DMS153 treated with DMSO at 0.1 percent for 48 hours (cell line): Measurements from ENCODE around the gene LGR6.

ENCODE experiments used
- DNase-seq: peaks from one replicate; lab custom pipeline; 2025; ENCODE audit not compliant: unreplicated experiment; lab: John Stamatoyannopoulos, UW

Gene LGR6

DNA sequence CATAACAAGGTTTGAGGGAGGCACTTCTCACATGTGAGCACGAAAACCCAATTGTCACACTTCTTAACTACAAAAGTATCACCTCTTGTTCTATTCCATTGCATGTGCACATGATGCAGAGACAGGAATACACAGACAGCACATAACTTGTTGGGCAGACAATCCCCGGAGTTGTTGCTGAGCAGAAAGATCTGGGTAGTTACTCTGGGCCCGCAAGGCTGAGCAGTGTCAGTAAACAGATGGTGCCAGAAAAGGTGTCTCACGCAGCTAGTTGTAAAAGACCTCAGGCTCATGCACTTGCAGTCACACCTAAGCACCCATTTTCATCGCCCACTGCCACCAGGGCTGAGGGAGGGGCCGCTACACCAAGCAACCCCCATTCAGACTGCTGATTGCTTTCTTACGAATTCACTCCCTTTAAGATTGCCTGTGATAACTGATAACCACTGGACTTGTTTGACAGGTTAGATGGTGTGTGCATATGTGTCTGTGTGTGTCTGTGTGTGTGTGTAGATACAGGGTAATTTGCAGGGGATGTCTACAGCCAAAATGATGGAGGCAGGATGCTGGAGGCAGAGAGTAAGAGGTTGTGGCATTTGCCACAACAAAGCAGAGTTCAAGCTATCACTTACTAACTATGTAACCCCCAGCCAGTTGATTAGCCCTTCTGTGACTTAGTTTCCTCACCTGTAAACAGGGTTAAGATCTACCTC, 4.2 kb downstream of the LGR6 start:
- DNase-seq: no peak

DNA sequence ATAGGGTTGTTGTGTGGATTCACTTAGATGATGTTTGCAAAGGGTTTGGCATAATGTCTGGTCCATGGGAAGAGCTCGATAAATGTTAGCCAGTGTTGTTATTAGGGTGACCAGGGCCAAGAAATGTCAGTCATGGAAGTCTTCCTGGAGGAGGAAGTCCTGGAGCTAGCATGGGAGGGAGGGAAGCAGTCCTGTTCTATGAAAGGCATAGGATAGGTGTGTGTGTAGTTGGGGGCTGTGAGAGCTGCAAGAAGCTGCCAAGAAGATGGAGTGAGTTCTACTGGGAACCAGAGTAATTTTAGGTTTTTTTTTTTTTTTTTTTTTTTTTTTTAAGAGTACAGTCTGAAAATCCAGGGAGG, 4.7 kb downstream of the LGR6 start:
- no peak for DNase-seq

DNA sequence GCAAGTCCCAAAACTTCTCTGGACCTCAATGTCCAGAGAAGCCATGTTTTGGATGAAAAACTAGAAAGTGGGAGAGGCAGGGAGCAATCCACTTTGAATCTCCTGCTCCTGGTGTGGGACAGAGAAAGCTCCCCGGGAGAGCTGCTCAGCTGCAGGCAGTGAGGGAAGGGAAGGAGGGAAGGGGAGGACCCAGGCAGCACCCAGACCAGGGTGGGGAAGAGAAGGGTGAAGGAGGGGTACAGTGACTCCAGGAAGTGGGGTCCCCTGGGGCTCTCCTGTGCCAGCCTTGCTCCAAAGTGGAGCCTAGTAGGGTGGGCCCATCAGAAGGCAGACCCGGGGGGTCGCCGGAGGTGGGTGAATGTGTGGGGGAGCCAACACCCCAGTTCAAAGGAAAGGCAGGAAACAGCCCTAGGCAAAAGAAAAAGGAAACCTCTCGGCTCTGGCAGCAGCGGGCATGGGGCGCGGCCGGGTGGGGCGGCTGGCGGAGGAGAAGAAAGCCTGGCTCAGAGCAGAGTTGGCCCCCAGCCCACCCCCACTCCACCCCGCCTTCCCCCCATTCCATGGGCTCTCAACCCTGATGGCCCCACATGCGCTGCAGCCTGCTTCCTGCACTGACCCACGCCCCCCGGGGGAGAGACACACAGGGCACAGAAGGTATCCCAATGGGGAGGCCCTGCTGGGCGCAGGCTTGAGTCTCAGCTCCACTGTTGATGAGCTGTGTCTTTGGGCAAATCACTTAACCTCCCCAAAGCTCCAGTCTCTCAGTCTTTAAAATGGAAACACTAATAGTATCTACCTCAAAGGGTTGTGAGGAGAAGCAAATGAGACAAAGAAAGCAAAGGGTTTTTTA, 5.7 kb downstream of the LGR6 start:
- no peak for DNase-seq

DNA sequence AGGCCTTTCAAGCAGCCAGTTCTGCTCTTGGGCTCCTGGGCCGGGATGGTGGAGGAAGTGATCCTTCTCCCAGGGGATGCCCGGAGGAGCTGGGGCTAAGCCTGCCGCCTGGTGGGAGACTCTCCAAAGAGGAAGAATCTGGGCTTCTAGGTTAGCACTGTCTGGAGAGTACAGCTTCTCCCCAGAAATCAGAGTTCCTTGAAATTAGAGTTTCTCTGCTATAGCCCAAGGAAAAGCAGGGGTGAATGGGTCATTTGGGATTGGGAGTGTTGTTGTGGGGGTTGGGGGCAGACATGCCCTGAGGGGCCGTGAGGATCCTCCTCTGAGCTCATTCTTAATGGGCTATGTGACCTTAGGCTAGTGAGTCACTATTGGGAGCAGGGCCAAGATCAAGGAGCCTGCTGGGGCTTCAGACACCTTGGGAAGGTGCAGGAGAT, 6.5 kb downstream of the LGR6 start:
- DNase-seq: no peak

DNA sequence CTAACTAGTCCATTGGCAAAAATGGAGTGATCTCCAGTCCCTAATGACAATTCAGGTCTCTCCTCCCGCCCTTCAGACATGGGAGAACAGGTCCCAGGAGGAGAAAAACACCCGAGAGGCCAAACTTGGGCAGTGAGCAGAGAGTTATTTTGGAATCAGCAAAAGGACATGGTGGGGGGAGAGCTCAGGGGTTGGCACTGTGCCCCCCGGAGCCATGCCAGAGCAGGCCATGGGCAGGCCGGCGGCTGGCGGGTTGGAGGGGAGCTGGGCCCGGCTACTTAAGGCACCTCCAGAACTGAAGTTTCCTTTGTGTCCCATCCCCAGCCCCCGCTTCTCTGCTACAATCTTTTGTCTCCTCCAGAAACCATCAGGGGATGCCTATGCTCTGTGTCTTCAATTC, 7.1 kb downstream of the LGR6 start:
- no peak for DNase-seq

DNA sequence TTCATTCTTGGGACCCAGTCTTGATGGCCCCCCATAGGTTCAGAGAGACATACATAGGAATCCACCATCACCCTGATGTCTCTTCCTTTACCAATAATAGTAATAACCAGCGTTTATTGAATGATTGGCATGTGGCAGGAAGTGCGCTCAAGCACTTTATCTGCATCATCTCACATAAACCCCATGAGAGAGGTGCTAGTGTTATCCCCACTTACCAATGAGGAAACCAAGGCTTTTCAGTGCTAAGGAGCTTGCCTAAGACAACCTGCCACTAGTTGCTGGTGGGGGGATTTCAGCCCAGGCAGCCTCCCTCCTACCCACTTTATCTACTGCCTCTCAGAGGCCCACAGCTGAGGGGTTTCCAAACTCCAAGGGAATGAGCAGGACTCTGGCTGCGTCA, 7.7 kb downstream of the LGR6 start:
- DNase-seq: no peak

DNA sequence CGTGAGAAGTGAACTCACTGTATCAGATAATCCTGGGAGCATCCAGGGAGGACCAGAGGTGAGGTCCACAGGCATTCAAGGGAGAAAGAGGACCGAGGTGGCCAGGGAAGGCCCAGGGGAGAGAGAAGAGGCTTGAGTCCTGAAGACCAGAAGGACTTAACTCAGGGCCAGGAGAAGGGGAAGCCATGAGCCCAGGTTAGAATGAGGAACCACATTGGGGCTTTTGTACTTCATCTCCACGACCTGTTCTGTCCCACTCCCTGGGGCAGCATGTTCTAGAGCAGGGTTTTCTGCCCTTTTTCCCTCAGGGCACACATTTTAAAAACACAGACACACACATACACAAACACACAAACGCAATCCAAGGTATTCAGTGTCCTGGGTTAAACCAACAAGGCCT, 8.4 kb downstream of the LGR6 start:
- no peak for DNase-seq

DNA sequence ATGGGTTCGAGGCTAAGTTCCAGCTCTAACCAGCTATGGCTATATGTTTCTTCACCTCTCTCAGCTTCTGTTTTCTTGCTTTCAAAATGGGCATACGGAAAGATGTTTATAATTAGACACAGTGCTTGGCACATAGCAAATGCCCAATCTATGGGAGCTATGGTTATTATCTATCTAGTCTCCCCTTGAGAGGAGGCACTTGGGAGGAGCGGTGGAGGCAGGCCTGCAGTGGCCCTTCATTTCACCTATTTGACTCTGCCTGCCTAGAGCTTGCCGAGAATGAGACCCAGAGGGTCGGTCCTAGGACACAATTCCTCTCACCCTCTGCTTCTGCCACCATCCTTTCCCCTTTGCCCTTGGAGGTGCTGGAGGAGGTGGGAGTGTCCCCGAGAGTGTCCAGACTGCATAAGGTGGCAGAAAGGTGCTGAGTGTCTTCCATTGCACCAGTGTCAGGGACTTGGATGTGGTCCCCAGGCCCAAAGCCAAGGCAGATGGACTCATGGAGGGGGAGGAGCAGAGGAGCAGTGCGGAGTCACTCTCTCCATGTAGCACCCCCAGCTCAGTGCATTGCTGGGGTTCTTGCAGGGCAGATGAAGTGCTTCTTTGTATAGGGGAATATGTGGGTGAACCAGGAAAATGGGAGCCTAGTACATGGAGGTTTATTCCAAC, 9.0 kb downstream of the LGR6 start:
- DNase-seq: no peak

DNA sequence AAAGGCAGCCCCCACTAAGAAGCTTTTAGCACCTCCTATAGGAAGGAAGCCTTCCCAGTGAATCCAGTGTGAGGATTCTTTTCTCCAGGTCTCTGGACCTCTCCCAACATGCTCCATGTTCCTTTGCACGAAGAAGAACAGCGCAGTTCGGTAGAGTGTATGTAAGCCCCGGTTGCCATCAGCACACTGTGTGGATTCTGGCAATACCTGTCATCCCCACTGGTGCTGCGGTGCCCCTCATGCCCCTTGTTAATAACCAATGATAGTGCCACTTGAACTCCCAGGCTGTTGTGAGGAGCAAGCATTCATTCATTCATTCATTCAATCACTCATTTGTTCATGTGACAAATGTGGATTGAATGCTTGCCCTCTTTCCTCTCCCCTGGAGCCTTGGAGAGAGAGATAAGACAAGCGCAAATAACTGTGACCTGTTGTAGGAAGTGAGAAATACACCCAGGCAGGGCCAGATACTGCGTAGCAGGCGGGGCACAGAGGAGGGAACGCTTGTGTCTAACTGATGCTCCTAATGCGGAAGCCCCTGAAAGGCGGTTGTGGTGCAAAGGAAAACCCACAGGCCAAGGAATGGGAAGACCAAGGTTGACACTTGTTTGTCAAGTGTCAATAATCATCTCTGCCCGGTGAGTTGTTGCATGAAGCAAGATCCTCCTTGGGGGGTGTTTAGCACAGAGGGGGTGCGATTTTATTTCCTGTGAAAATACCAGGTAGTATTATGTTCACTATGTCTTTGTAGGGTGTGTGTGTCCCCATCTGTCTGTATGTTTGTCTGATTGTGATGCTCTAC, 9.8 kb downstream of the LGR6 start:
- no peak for DNase-seq

DNA sequence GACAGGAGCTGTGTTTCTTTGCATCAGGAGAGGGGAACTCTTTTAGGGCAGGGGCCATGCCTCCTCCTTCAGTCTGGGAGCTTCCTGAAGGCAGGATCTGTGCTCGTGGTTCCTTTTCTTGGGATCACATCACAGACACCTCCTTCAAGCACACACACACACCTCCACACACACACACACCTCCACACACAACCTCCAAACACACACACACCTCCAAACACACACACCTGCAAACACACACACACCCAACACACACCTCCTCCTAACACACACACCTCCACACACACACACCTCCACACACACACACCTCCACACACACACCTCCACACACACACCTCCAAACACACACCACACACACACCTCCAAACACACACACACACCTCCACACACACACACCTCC, 10.5 kb downstream of the LGR6 start:
- DNase-seq: no peak

DNA sequence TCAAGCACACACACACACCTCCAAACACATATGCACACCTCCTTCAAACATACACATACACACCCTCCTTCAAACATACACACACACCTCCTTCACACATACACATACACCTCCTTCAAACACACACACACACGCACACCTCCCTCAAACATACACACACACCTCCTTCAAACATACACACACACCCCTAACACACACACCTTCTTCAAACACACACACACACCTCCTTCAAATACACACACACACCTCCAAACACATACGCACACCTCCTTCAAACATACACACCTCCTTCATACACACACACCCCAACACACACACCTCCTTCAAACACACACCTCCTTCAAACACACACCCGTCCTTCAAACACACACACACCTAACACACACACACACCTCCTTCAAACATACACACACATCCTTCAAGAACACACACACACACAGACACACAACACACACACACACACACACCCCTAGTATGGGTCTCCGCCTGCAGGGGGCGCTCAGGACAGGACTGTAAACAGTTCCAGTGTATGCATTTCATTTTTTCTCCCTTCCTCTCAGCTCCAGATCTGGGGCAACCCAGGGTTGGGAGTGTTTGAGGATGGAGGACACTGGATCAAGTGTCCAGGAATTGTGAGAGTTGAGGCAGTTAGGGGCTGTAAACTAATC, 12.1 kb downstream of the LGR6 start:
- DNase-seq: no peak

DNA sequence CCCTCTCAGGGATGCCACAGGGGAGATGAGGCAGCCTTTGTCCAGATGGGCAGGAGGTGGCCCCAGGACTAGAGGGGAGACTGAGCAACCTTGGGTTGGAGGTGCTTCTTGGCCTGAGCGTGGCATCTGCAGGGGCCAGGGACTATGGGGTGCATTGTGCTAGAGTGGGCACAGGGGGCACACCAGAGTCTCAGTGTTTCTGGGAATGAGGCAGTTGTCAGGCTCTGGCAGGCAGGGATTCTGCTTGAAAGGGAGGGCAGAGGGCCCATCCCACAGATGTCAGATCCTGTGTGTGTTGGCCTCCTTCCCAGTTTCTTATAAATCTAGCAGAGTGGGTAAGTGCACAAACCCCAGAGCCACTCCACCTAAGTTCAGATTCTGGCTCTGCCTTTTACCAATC, 13.7 kb downstream of the LGR6 start:
- DNase-seq: no peak

DNA sequence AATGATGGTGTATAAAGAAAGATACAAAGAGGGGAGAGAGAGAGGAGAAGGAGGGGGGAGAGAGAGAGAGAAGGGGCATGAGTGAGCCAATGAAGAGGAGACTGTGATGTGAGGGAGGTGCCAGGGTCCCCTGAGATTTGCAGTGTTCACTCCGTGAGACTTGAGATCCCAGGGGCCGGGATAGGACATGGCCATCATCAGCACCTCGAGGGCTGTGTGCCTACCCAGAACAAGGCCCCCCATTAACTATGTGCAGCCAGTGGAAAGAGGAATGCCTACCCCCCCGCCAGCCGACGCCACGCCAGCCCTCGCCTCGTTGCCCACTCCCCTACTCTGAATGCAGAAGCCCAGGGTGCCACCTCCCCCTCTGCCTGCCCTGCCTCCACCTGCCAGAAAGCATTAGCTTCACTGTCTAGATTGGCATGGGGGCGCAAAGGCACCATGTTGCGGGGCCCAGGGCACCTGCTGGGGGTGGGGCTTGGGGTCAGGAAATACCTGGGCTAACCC, 14.8 kb downstream of the LGR6 start:
- no peak for DNase-seq

DNA sequence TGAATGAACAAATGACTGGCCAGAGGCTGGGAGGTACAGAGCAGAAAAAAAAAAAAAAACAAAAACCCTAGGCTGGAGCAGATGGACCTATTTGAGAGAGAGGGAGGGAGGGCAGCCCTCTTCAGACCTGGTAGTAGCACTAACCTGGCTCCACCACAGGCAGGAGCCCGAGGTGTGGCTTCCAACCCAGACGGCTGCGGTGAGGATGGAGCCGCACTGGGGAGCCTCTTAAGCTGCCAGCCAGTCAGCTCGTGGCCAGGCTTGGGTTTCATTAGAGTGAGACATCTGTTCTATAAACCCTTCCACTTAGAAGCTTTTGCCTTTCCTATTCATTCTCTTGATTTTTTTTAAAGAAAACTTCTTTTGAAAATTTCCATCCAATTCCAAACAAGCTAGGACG, 16.8 kb downstream of the LGR6 start:
- peak; percentile 26 for DNase-seq

DNA sequence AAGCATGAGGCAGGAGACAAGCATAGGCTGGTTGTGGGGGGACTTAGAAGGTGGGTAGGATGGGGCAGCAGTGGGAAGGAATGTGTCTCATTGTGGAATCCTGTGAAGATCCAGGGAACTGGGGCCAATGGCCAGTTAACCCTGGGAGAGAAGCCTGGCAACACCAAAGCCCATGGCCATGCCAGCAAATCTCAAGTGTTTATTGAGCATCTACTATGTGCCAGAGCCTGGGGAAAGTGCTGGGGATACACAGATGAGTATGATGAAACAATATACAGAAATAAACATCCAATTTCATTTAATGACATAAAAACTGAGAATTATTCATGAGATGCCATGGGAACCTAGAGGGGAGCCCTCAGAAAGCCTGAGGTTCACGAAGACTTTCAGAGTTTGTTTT, 17.4 kb downstream of the LGR6 start:
- DNase-seq: no peak

DNA sequence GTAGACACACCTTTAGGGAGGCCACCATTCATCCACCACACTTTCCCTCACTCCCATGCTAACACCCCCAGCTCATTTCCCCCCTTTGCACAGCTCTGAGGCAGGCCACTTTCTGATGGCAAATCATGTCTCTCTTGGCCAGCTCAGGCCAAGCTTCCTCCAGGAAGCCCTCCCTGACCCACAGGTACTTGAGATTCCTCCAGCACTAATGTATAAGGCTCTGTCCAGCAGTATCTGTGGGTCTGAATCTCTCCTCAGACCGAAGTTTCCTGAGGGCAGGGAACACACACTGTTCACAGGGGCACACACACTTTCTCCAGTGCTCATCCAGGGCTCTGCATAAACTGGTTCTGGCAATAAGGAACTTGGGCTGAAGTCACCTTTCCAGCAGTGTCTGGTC, 19.2 kb downstream of the LGR6 start:
- no peak for DNase-seq

DNA sequence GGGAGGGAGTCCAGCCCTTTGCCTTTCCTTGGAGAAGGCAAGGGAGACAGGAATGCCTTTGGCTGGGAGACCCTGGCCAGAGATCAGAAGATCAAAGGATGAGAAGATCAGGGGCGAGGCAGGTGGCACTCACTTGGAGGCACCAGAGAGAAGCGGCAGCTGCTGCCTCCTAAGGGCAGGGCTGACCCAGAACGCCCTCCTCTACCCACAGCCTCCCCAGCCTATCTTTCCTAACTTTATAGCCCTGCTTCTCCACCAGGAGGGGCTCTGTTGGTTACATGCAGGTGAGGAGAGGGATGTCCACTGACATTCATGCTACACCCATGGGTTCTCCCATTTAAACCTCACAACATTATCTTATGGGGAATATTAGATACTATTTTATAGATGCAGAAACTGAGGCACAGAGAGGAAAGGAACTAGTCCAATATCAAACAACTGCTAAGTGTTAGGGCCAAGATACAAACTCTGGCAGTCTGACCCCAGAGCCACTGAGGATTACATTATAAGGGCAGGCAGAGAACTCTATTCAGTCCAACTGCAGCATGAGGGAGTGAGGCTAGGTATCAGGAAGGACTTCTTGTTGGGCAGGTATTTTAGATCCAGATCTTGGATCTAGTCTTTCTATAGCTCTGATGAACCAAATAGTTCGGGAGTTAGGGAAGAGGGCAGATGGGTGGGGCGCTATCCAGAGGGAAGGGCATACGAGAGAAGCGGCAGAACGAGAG, 19.9 kb downstream of the LGR6 start:
- peak; percentile 20 for DNase-seq

DNA sequence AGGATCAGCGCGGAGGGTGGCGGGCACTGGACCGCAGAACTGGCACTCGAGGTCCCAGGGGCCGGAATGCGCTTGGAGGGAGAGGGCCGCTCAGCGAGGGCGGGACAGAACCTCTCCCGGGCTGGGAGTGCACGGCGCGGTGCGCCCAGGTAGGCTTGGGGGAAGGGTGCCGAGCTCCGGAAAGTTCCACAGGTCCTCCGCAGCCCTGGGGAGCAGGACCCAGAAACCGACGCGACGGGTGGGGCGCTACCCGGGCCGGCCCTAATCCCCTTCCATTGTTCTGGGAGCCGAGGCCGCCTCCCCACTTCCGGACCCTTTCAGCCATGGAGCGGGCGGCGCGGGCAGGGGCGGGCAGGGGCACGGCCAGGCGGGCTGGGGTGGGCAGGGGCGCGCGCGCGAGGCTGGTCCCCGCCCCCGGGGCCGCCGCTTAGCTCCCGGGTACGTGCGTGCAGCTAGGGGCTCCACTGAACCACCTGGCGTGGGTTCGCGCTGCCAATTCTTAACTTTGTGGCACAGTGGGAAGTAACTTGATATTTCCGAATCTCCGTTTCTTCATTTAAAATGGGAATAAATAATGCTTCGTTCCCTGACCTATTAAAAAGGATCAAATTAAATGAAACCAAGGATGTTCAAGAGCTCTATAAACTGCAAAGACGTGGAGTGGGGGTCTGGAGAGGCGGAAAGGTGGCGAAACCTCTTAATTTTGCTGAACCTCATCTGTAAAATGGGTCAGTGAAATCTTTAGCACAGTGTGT, 20.7 kb downstream of the LGR6 start:
- peak; percentile 80 for DNase-seq

DNA sequence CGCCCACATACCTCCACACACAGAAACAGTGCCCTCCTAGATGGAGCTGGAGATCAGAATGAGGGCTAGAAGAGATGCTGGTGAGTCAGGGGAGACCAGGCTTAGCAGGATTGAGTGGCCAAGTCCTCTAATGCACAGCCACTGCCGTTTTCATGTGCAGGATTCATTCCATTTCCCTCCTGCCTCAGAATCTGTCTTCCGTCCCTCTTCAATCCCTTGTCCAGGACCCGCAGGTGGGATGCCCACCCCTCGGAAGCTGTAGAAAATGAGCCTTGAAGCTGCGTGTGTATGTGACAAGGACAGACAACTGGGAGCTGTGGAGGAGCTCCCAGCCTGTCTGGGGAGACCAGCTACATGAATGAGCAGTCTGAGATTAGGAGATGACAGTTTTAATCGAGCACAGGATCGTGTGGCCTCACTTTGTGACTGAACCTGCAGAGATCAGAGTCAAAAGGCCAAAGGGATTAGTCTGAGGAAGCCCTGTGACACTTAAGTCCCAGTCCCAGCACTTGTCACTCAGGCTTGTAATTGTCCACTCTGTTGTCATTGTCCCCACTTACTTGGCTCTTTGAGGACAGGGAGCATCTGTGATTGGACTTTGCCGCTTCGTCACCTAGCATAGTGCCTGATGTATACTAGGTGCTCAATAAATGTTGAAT, 22.0 kb downstream of the LGR6 start:
- no peak for DNase-seq
